ENCODE measurements around the gene RNF213.

The RNF213 gene

GRCh38 chr17:80430446-80431245 is 170.0 kb downstream of the RNF213 start:
- in situ Hi-C loops (cut with HindIII; ENCODE audit: low pct_unique_long_range_greater_than_20kb, low sequenced_read_pairs) = no loop called here
- no peak for DNase-seq (ENCODE audit: low read depth in 1 of 2, low spot score in 1 of 2)
- TF ChIP-seq JUND (IDR thresholded peaks at IDR 0.05; ENCODE audit: low read depth) = no peak

- TF ChIP-seq JUND (IDR thresholded peaks at IDR 0.05; ENCODE audit: low read depth) = no peak
- no peak for DNase-seq (ENCODE audit: low read depth in 1 of 2, low spot score in 1 of 2)
- in situ Hi-C loops (cut with HindIII; ENCODE audit: low pct_unique_long_range_greater_than_20kb, low sequenced_read_pairs) = no loop called here
Observed at GRCh38 chr17:80431246-80432195, 170.9 kb downstream of the RNF213 start.

GRCh38 chr17:80432350-80432955 is 171.8 kb downstream of the RNF213 start:
- no peak for DNase-seq (ENCODE audit: low read depth in 1 of 2, low spot score in 1 of 2)
- in situ Hi-C loops (cut with HindIII; ENCODE audit: low pct_unique_long_range_greater_than_20kb, low sequenced_read_pairs) = no loop called here
- TF ChIP-seq JUND (IDR thresholded peaks at IDR 0.05; ENCODE audit: low read depth) = no peak

GRCh38 chr17:80432961-80433550 is 172.4 kb downstream of the RNF213 start:
- in situ Hi-C loops (cut with HindIII; ENCODE audit: low pct_unique_long_range_greater_than_20kb, low sequenced_read_pairs) = no loop called here
- DNase-seq (ENCODE audit: low read depth in 1 of 2, low spot score in 1 of 2) = no peak

GRCh38 chr17:80433916-80434666 is 173.4 kb downstream of the RNF213 start:
- no peak for DNase-seq (ENCODE audit: low read depth in 1 of 2, low spot score in 1 of 2)
- in situ Hi-C loops (cut with HindIII; ENCODE audit: low pct_unique_long_range_greater_than_20kb, low sequenced_read_pairs) = no loop called here
- TF ChIP-seq JUND (IDR thresholded peaks at IDR 0.05; ENCODE audit: low read depth) = no peak

More at GRCh38 chr17:80432961-80433550, 172.4 kb downstream of the RNF213 start:
- TF ChIP-seq JUND (IDR thresholded peaks at IDR 0.05; ENCODE audit: low read depth) = no peak

- in situ Hi-C loops (cut with HindIII; ENCODE audit: low pct_unique_long_range_greater_than_20kb, low sequenced_read_pairs) = no loop called here
- no peak for TF ChIP-seq JUND (IDR thresholded peaks at IDR 0.05; ENCODE audit: low read depth)
Observed at GRCh38 chr17:80437532-80437931, 176.9 kb downstream of the RNF213 start.

GRCh38 chr17:80438806-80439205 is 178.2 kb downstream of the RNF213 start:
- TF ChIP-seq JUND (IDR thresholded peaks at IDR 0.05; ENCODE audit: low read depth) = no peak
- no peak for DNase-seq (ENCODE audit: low read depth in 1 of 2, low spot score in 1 of 2)
- in situ Hi-C loops (cut with HindIII; ENCODE audit: low pct_unique_long_range_greater_than_20kb, low sequenced_read_pairs) = no loop called here

More at GRCh38 chr17:80437532-80437931, 176.9 kb downstream of the RNF213 start:
- DNase-seq (ENCODE audit: low read depth in 1 of 2, low spot score in 1 of 2) = no peak

- TF ChIP-seq JUND (IDR thresholded peaks at IDR 0.05; ENCODE audit: low read depth) = no peak
- DNase-seq (ENCODE audit: low read depth in 1 of 2, low spot score in 1 of 2) = no peak
- in situ Hi-C loops (cut with HindIII; ENCODE audit: low pct_unique_long_range_greater_than_20kb, low sequenced_read_pairs) = no loop called here
Observed at GRCh38 chr17:80439499-80439898, 178.8 kb downstream of the RNF213 start.

GRCh38 chr17:80441133-80441578 is 180.5 kb downstream of the RNF213 start:
- in situ Hi-C loops (cut with HindIII; ENCODE audit: low pct_unique_long_range_greater_than_20kb, low sequenced_read_pairs) = no loop called here
- no peak for TF ChIP-seq JUND (IDR thresholded peaks at IDR 0.05; ENCODE audit: low read depth)
- DNase-seq (ENCODE audit: low read depth in 1 of 2, low spot score in 1 of 2) = peak; percentile 68 to 89

GRCh38 chr17:80441598-80442322 is 181.1 kb downstream of the RNF213 start:
- no peak for DNase-seq (ENCODE audit: low read depth in 1 of 2, low spot score in 1 of 2)
- in situ Hi-C loops (cut with HindIII; ENCODE audit: low pct_unique_long_range_greater_than_20kb, low sequenced_read_pairs) = no loop called here
- TF ChIP-seq JUND (IDR thresholded peaks at IDR 0.05; ENCODE audit: low read depth) = no peak

GRCh38 chr17:80442323-80442659 is 181.6 kb downstream of the RNF213 start:
- in situ Hi-C loops (cut with HindIII; ENCODE audit: low pct_unique_long_range_greater_than_20kb, low sequenced_read_pairs) = no loop called here
- no peak for DNase-seq (ENCODE audit: low read depth in 1 of 2, low spot score in 1 of 2)
- TF ChIP-seq JUND (IDR thresholded peaks at IDR 0.05; ENCODE audit: low read depth) = no peak
